Esophagus muscularis mucosa (tissue), 4 donors: ENCODE results near the gene IRAK2.

Source experiments
- EP300 ChIP-seq: sonication (generic); formaldehyde crosslinking; IDR thresholded peaks from one replicate; pipeline ENCODE4 v1.6.1; 2017; ENCODE audit warnings: antibody characterized with exemption
- POLR2AphosphoS5 ChIP-seq, 2 donors: sonication (generic); formaldehyde crosslinking; IDR thresholded peaks; one replicate each; pipeline ENCODE4 v1.6.1; 2017; ENCODE audit warnings: antibody characterized with exemption in 2 of 2
- TF ChIP-seq, protein P1 (sequence below), 3 experiments: fragments of 200-600 bp in 2 of 3; fragments of 450-650 bp in 1 of 3; sonication (generic) in 2 of 3; IDR thresholded peaks; one replicate each; pipeline ENCODE4 v1.5.1; 2017 to 2019; ENCODE audit warnings: antibody characterized with exemption in 3 of 3, mild to moderate bottlenecking in 2 of 3, moderate library complexity in 1 of 3

- TF ChIP-seq EP300 (no peak), POLR2AphosphoS5 (IDR thresholded peaks at IDR 0.05) (peak in 1 of 2 donors; percentile 58)
- TF ChIP-seq, protein P1, sequence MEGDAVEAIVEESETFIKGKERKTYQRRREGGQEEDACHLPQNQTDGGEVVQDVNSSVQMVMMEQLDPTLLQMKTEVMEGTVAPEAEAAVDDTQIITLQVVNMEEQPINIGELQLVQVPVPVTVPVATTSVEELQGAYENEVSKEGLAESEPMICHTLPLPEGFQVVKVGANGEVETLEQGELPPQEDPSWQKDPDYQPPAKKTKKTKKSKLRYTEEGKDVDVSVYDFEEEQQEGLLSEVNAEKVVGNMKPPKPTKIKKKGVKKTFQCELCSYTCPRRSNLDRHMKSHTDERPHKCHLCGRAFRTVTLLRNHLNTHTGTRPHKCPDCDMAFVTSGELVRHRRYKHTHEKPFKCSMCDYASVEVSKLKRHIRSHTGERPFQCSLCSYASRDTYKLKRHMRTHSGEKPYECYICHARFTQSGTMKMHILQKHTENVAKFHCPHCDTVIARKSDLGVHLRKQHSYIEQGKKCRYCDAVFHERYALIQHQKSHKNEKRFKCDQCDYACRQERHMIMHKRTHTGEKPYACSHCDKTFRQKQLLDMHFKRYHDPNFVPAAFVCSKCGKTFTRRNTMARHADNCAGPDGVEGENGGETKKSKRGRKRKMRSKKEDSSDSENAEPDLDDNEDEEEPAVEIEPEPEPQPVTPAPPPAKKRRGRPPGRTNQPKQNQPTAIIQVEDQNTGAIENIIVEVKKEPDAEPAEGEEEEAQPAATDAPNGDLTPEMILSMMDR (IDR thresholded peaks at IDR 0.05) = no peak
Measured at GRCh38 chr3:10205451-10206165, 40.9 kb downstream of the IRAK2 start.
